Upper lobe of left lung (tissue), 6 donors: Measurements from ENCODE around the gene ACCSL. TPM values are rescaled to one million over a fixed set of nuclear protein-coding genes. Genes with fewer than 3 reads are reported as not detected.

Source experiments
- ATAC-seq, 2 donors: fragments of 200-7000 bp; cut with Tn5 transposase; one replicate each; pipeline ENCODE4 v1.9.1; 2022; ENCODE audit warnings: mild to moderate bottlenecking in 2 of 2, moderate library complexity in 2 of 2; ENCODE audit not compliant: low FRiP score in 2 of 2
- DNase-seq, 2 donors: peaks; one replicate each; pipeline ENCODE4 v3.0.0-alpha.2; 2019 to 2020
- H3K27ac ChIP-seq, 4 donors: fragments of 200-600 bp; sonication (generic); one replicate each; pipeline ENCODE4 v1.5.1; 2016 to 2019
- H3K27me3 ChIP-seq, 4 donors: fragments of 200-600 bp; sonication (generic); one replicate each; pipeline ENCODE4 v1.5.1; 2017 to 2019
- H3K36me3 ChIP-seq, 4 donors: fragments of 200-600 bp; sonication (generic); one replicate each; pipeline ENCODE4 v1.5.1; 2016 to 2019
- H3K4me1 ChIP-seq, 4 donors: fragments of 200-600 bp; sonication (generic); one replicate each; pipeline ENCODE4 v1.5.1; 2018 to 2019
- H3K4me3 ChIP-seq, 4 donors: fragments of 200-600 bp; sonication (generic); one replicate each; pipeline ENCODE4 v1.5.1; 2017 to 2019; ENCODE audit warnings: mild to moderate bottlenecking in 2 of 4, moderate library complexity in 1 of 4
- H3K9me3 ChIP-seq, 4 donors: fragments of 200-600 bp; sonication (generic); one replicate each; pipeline ENCODE4 v1.5.1; 2018 to 2019
- CTCF ChIP-seq, 6 experiments: fragments of 450-650 bp in 4 of 6; fragments of 200-600 bp in 2 of 6; sonication (generic) in 2 of 6; IDR thresholded peaks; one replicate each; pipeline ENCODE4 v1.5.1; 2016 to 2019; ENCODE audit warnings: antibody characterized with exemption in 6 of 6
- EP300 ChIP-seq, 4 donors: sonication (generic); formaldehyde crosslinking; IDR thresholded peaks; one replicate each; pipeline ENCODE4 v1.5.1; 2017; ENCODE audit warnings: antibody characterized with exemption in 4 of 4, control low read depth in 2 of 4
- POLR2A ChIP-seq, 4 donors: fragments of 450-650 bp; IDR thresholded peaks; one replicate each; pipeline ENCODE4 v1.5.1; 2016 to 2017; ENCODE audit warnings: antibody characterized with exemption in 4 of 4, mild to moderate bottlenecking in 2 of 4
- POLR2AphosphoS5 ChIP-seq, 2 donors: sonication (generic); formaldehyde crosslinking; IDR thresholded peaks; one replicate each; pipeline ENCODE4 v1.5.1; 2017; ENCODE audit warnings: antibody characterized with exemption in 2 of 2
- WGBS, 2 donors: methylation state at CpG; one replicate each; pipeline ENCODE4 v1.1.5; 2017 to 2018; 5-methylcytosine and 5-hydroxymethylcytosine counted together
- total RNA-seq, 6 donors: library from RNA; depleted of rRNA in 4 of 6; stranded (reverse); fragments of >200 nt in 4 of 6; gene quantifications; one replicate each; pipeline versions ENCODE4 v1.1.0 to v1.2.1, GENCODE V29; 2016 to 2021
- donor health status: DM: no; HTN: no; CAD: no; lungs with moderate emphysema.
- donor health status: DM: no; HTN: yes; CAD: no; lungs with severe emphysema.

ACCSL gene
- total RNA-seq, 6 donors from 2014 or later: not detected

GRCh38 chr11:44003736-44004451 is 43.9 kb upstream of the ACCSL start:
- Histone ChIP-seq H3K27me3 (no peaks in the 10 kb centered on the region), H3K9me3 (no peaks in the 10 kb centered on the region), H3K27ac (no peak overlapping the region), H3K36me3 (no peaks in the 10 kb centered on the region), H3K4me1 (no peaks in the 10 kb centered on the region), H3K4me3 (no peak overlapping the region)
- no peak for TF ChIP-seq POLR2A (IDR thresholded peaks at IDR 0.05)
- TF ChIP-seq POLR2AphosphoS5 (IDR thresholded peaks at IDR 0.05): no peak
- no peak for TF ChIP-seq CTCF (IDR thresholded peaks at IDR 0.05)
- no peak for TF ChIP-seq EP300 (IDR thresholded peaks at IDR 0.05)
- DNase-seq: peak in 1 of 2 donors; percentile 29
- 87 to 91% methylated on average over 6 to 9 of the region's 9 CpGs for whole genome bisulfite sequencing, 2 donors
- ATAC-seq: no peak

- Histone ChIP-seq H3K27me3 (no peaks in the 10 kb centered on the region), H3K4me3 (no peak overlapping the region), H3K9me3 (no peaks in the 10 kb centered on the region), H3K4me1 (no peaks in the 10 kb centered on the region), H3K36me3 (no peaks in the 10 kb centered on the region), H3K27ac (no peak overlapping the region)
- ATAC-seq (no peak), DNase-seq (no peak)
- TF ChIP-seq CTCF (IDR thresholded peaks at IDR 0.05): no peak
- 89% methylated on average over 8 to 9 of the region's 10 CpGs for WGBS, 2 donors
Observed at GRCh38 chr11:44004452-44005062, 43.2 kb upstream of the ACCSL start.

- Histone ChIP-seq H3K27me3 (no peaks in the 10 kb centered on the region), H3K9me3 (no peaks in the 10 kb centered on the region), H3K4me3 (no peak overlapping the region), H3K36me3 (no peaks in the 10 kb centered on the region), H3K27ac (no peak overlapping the region), H3K4me1 (no peaks in the 10 kb centered on the region)
- DNase-seq (no peak), ATAC-seq (no peak)
- TF ChIP-seq EP300 (IDR thresholded peaks at IDR 0.05) (no peak), CTCF (IDR thresholded peaks at IDR 0.05) (no peak), POLR2A (IDR thresholded peaks at IDR 0.05) (no peak), POLR2AphosphoS5 (IDR thresholded peaks at IDR 0.05) (no peak)
- 49 to 54% methylated on average over 10 to 13 of the region's 14 CpGs for WGBS, 2 donors
Observed at GRCh38 chr11:44005063-44005701, 42.6 kb upstream of the ACCSL start.

- 100% methylated on average over 1 of the region's 1 CpG; no CpG with 5 or more reads in 1 of the 2 donors for WGBS, 2 donors
- no peaks in the 10 kb centered on the region for H3K27me3 ChIP-seq
- H3K4me1 ChIP-seq: no peaks in the 10 kb centered on the region
- no peak for TF ChIP-seq POLR2A (IDR thresholded peaks at IDR 0.05)
- TF ChIP-seq EP300 (IDR thresholded peaks at IDR 0.05): no peak
- no peak for TF ChIP-seq POLR2AphosphoS5 (IDR thresholded peaks at IDR 0.05)
- TF ChIP-seq CTCF (IDR thresholded peaks at IDR 0.05): no peak
- ATAC-seq: no peak
- no peak overlapping the region for H3K4me3 ChIP-seq
- no peaks in the 10 kb centered on the region for H3K9me3 ChIP-seq
- no peak overlapping the region for H3K27ac ChIP-seq
- no peaks in the 10 kb centered on the region for H3K36me3 ChIP-seq
- no peak for DNase-seq
Observed at GRCh38 chr11:44005956-44006355, 41.8 kb upstream of the ACCSL start.
